ENCODE measurements around the gene NR1H2. TPM values are rescaled to one million over a fixed set of nuclear protein-coding genes. Genes with fewer than 3 reads are reported as not detected.

Gene NR1H2
- polyA plus RNA-seq, 3 donors: 77.1 to 111 (median 78.9) TPM

DNA sequence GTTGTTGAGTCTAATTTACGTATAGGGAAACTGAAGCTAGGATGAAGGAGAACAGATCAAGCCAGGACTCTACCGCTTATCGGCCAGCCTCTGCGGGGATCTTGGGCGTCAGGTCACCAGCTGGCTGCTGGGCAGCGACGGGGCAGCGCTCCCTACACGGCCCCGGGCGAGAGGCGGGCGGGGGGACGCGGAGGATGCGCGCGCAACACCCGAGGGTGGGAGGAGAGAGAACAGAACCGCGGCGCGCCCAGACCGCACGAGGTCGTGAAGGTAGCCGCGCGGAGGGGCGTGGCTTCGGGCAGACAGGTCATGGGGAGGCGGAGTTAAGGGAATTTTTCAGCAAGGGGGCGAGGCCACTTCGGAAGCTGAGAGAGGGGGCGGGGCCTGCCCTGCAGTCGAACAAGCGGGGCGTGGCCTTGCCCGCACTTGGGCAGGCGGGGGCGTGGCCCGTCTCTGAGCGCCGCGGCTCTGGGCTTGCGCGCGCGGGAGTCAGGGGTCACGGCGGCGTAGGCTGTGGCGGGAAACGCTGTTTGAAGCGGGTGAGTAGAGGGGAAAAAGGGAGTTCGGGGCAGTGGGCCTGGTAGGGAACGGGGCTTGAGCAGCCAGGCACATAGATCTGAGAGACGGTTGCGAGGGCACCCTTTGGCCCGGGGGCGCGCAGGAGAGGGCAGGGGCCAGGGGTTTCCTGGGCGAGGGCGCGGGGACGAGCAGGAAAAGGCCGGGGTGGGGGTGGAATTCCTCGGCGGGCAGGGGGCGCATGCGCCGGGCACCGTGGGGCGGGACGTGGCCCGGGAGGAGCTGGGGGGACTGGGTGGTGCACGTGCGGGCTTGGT, 7.8 kb downstream of the NR1H2 start, which contains the start of gene POLD1:
TSS of gene POLD1 (plus strand) at position 496 of the 833 bp plus-strand sequence. CDS start 14,505 bp downstream, outside the sequence.
- Mint-ChIP-seq H3K27me3 (ENCODE audit: low read depth in 3 of 3) (peaks cover 0 to 5% (median 3%) of the 10 kb centered on the region in 3 donors), H3K27ac (peak within 1 kb of the TSS; percentile 91 to 98 (median 96)), H3K9me3 (peaks cover 0 to 4% (median 0%) of the 10 kb centered on the region in 7 donors), H3K36me3 (peaks cover 29 to 36% of the 10 kb centered on the region in 2 donors), H3K4me1 (peaks cover 52% of the 10 kb centered on the region), H3K4me3 (peak within 1 kb of the TSS; percentile 82 to 95)
- peak within 1 kb of the TSS; percentile 99 for H3K4me2 ChIP-seq (replicated peaks; ENCODE audit: extremely low read depth, low read length, poor library complexity, severe bottlenecking)
- TF ChIP-seq, protein P1, sequence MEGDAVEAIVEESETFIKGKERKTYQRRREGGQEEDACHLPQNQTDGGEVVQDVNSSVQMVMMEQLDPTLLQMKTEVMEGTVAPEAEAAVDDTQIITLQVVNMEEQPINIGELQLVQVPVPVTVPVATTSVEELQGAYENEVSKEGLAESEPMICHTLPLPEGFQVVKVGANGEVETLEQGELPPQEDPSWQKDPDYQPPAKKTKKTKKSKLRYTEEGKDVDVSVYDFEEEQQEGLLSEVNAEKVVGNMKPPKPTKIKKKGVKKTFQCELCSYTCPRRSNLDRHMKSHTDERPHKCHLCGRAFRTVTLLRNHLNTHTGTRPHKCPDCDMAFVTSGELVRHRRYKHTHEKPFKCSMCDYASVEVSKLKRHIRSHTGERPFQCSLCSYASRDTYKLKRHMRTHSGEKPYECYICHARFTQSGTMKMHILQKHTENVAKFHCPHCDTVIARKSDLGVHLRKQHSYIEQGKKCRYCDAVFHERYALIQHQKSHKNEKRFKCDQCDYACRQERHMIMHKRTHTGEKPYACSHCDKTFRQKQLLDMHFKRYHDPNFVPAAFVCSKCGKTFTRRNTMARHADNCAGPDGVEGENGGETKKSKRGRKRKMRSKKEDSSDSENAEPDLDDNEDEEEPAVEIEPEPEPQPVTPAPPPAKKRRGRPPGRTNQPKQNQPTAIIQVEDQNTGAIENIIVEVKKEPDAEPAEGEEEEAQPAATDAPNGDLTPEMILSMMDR (IDR thresholded peaks at IDR 0.05): no peak
- peak within 1 kb of the TSS; percentile 45 to 86 (median 48) for H3K4me3 ChIP-seq (replicated peaks in 1 of 3; ENCODE audit: low read depth in 2 of 3, low read length in 3 of 3)
- H3K79me2 ChIP-seq (ENCODE audit: insufficient read depth, low read length): peaks cover 44% of the 10 kb centered on the region
- peak within 1 kb of the TSS; percentile 64 for H2AFZ ChIP-seq (ENCODE audit: insufficient read depth, low read depth, low read length, poor library complexity, severe bottlenecking)
- intact Hi-C loops (cut with micrococcal nuclease): loop anchor here in 1 of 2 donors (1.0 to 5.0 kb wide), 2 partner anchors 55 to 128 kb away; partner anchors contain the start of genes ASPDH, JOSD2 and KCNC3
- DNase-seq: peak; percentile 98 to 99 (median 98)
- H4K20me1 ChIP-seq (ENCODE audit: insufficient read depth, low read length): peaks cover 47% of the 10 kb centered on the region
- under 1% methylated on average over 75 of the region's 78 CpGs for WGBS (ENCODE audit: insufficient coverage)
- H3K9ac ChIP-seq (ENCODE audit: insufficient read depth, low read length, poor library complexity, severe bottlenecking): peak within 1 kb of the TSS; percentile 61
- peaks cover 38 to 39% of the 10 kb centered on the region in 2 donors for H3K36me3 ChIP-seq (replicated peaks in 1 of 2; ENCODE audit: control insufficient read depth in 1 of 2, insufficient read depth in 2 of 2, low read length in 2 of 2)
- peak within 1 kb of the TSS; percentile 61 to 71 for H3K27ac ChIP-seq (ENCODE audit: low read depth in 1 of 2, low read length in 2 of 2)
- peaks cover 48 to 60% of the 10 kb centered on the region in 2 donors for H3K4me1 ChIP-seq (ENCODE audit: control insufficient read depth in 1 of 2, insufficient read depth in 2 of 2, low read length in 2 of 2)
- no peaks in the 10 kb centered on the region for H3K27me3 ChIP-seq (ENCODE audit: control insufficient read depth in 2 of 2, insufficient read depth in 2 of 2, low read length in 2 of 2)
- no peaks in the 10 kb centered on the region for H3K9me3 ChIP-seq (replicated peaks in 1 of 2; ENCODE audit: control insufficient read depth in 1 of 2, insufficient read depth in 1 of 2, low read length in 2 of 2)

DNA sequence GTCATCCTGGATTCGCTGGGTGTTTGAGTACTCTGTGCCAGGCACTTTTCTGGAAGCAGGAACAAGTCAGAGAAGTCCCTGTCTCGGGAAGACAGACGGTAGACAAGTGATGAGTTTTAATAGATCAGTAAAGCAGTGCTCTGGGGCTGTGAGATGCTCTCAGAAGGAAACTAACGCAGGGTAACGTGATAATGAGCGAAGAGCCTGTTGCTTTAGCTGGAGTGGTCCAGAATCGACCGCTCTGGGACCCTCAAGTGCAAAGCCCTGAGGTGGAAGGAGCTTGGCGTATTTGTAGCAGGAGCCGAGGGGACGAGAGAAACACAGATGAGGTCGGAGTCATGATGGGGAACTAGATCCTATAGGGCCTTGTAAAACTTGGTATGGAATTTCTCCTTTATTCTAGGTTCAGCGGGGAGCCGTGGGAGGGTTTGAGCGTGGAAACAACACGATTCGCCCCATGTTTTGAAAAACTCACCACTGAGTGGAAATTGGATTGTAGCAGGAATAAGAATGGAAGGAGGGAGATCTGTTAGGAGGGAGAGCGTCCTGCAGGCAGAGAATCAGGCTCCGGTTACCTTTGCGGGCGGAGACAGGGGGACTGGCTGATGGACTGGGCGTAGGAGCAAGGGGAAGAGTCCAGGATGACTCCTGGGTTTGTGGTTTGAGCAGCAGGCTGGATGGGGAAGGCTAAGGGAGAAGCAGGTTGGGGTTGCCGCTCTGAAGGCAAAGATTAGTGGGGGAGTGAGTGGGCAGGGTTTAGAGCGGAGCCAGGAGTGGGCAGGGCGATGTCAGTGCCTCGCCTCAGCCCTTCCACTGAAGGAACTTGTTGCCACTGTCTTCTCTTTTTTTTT, 8.7 kb downstream of the NR1H2 start:
- Mint-ChIP-seq H3K27me3 (ENCODE audit: low read depth in 3 of 3) (peaks cover 0 to 5% (median 3%) of the 10 kb centered on the region in 3 donors), H3K36me3 (peaks cover 21 to 27% of the 10 kb centered on the region in 2 donors), H3K27ac (peak overlapping the region; percentile 91 to 98 (median 96)), H3K9me3 (peaks cover 0 to 4% (median 0%) of the 10 kb centered on the region in 7 donors), H3K4me1 (peaks cover 52% of the 10 kb centered on the region), H3K4me3 (peak overlapping the region; percentile 82 to 95)
- WGBS (ENCODE audit: insufficient coverage): 17% methylated on average over 25 of the region's 26 CpGs
- Histone ChIP-seq H3K4me2 (replicated peaks; ENCODE audit: extremely low read depth, low read length, poor library complexity, severe bottlenecking) (peak overlapping the region; percentile 99), H3K9me3 (replicated peaks in 1 of 2; ENCODE audit: control insufficient read depth in 1 of 2, insufficient read depth in 1 of 2, low read length in 2 of 2) (no peaks in the 10 kb centered on the region), H2AFZ (ENCODE audit: insufficient read depth, low read depth, low read length, poor library complexity, severe bottlenecking) (peak overlapping the region; percentile 64), H3K36me3 (replicated peaks in 1 of 2; ENCODE audit: control insufficient read depth in 1 of 2, insufficient read depth in 2 of 2, low read length in 2 of 2) (peaks cover 29 to 30% of the 10 kb centered on the region in 2 donors), H4K20me1 (ENCODE audit: insufficient read depth, low read length) (peaks cover 38% of the 10 kb centered on the region), H3K27ac (ENCODE audit: low read depth in 1 of 2, low read length in 2 of 2) (peak overlapping the region; percentile 8 to 71), H3K9ac (ENCODE audit: insufficient read depth, low read length, poor library complexity, severe bottlenecking) (peak overlapping the region; percentile 61), H3K27me3 (ENCODE audit: control insufficient read depth in 2 of 2, insufficient read depth in 2 of 2, low read length in 2 of 2) (no peaks in the 10 kb centered on the region), H3K4me1 (ENCODE audit: control insufficient read depth in 1 of 2, insufficient read depth in 2 of 2, low read length in 2 of 2) (peaks cover 48 to 60% of the 10 kb centered on the region in 2 donors), H3K79me2 (ENCODE audit: insufficient read depth, low read length) (peaks cover 48% of the 10 kb centered on the region), H3K4me3 (replicated peaks in 1 of 3; ENCODE audit: low read depth in 2 of 3, low read length in 3 of 3) (peak overlapping the region; percentile 45 to 86 (median 48))
- intact Hi-C loops (cut with micrococcal nuclease): loop anchor here in 1 of 2 donors (1.0 to 5.0 kb wide), 3 partner anchors 47 to 127 kb away; partner anchors contain the start of genes ASPDH, JOSD2, KCNC3 and MYBPC2
- no peak for DNase-seq
- TF ChIP-seq, protein P1 (IDR thresholded peaks at IDR 0.05): no peak

Data from CD14-positive monocyte (primary cell).